ENCODE results near the gene CCZ1B.
A peak's percentile ranks its signal among the peaks of the same experiment; 100 is the strongest.
"Not testable (repeated sequence)": the region's sequence is repeated elsewhere in the genome, so short reads cannot be mapped to it uniquely, and the experiment has no call there.

The CCZ1B gene

GRCh38 chr7:6825236-6826125 is 594 bp downstream of the CCZ1B start:
- not testable (repeated sequence) for H3K27me3 ChIP-seq (ENCODE audit: insufficient read depth, low read depth); H3K36me3 ChIP-seq (ENCODE audit: insufficient read depth); H3K27ac ChIP-seq; H3K4me1 ChIP-seq (ENCODE audit: low read depth, poor library complexity, severe bottlenecking); H4K20me1 ChIP-seq (ENCODE audit: insufficient read depth); H3K79me2 ChIP-seq (ENCODE audit: insufficient read depth, low read depth); H3K9ac ChIP-seq; H2AFZ ChIP-seq (ENCODE audit: low read depth); H3K4me3 ChIP-seq (IDR thresholded peaks at IDR 0.05; ENCODE audit: insufficient read depth, low read depth, low read length)
- H3K4me2 ChIP-seq = peak overlapping the region; percentile 45; the same call in 1 of the 2 replicates

- not testable (repeated sequence) for H4K20me1 ChIP-seq (ENCODE audit: insufficient read depth); H3K4me3 ChIP-seq (IDR thresholded peaks at IDR 0.05; ENCODE audit: insufficient read depth, low read depth, low read length); H3K4me2 ChIP-seq; H3K36me3 ChIP-seq (ENCODE audit: insufficient read depth); H3K9ac ChIP-seq; H3K27ac ChIP-seq; H3K27me3 ChIP-seq (ENCODE audit: insufficient read depth, low read depth); H3K79me2 ChIP-seq (ENCODE audit: insufficient read depth, low read depth); H2AFZ ChIP-seq (ENCODE audit: low read depth); H3K4me1 ChIP-seq (ENCODE audit: low read depth, poor library complexity, severe bottlenecking)
Observed at GRCh38 chr7:6821622-6822021, 4.5 kb downstream of the CCZ1B start.

DNA sequence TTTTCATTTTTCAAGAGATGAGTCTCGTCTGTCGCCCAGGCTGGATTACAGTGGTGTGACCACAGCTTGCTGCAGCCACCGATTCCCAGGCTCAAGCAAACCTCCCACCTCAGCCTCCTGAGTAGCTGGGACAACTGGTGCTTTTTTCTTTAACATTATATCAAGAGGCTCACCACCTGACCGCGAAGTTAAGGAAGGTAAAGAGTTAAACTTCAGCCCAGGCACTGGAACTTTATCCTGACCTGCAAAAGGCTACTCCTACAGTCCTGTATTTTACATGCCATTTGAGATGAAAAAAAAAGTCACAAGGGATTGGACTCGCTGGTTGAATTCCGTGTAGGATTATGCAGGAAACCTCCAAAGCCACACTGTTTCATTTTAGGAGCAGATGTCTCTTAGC is 10.6 kb downstream of the CCZ1B start:
- H4K20me1 ChIP-seq (ENCODE audit: insufficient read depth); H2AFZ ChIP-seq (ENCODE audit: low read depth); H3K79me2 ChIP-seq (ENCODE audit: insufficient read depth, low read depth); H3K4me3 ChIP-seq (IDR thresholded peaks at IDR 0.05; ENCODE audit: insufficient read depth, low read depth, low read length); H3K4me1 ChIP-seq (ENCODE audit: low read depth, poor library complexity, severe bottlenecking); H3K36me3 ChIP-seq (ENCODE audit: insufficient read depth); H3K27me3 ChIP-seq (ENCODE audit: insufficient read depth, low read depth); H3K27ac ChIP-seq; H3K4me2 ChIP-seq; H3K9ac ChIP-seq: not testable (repeated sequence)

- not testable (repeated sequence) for H3K4me2 ChIP-seq; H3K4me3 ChIP-seq (IDR thresholded peaks at IDR 0.05; ENCODE audit: insufficient read depth, low read depth, low read length); H3K36me3 ChIP-seq (ENCODE audit: insufficient read depth); H4K20me1 ChIP-seq (ENCODE audit: insufficient read depth); H3K9ac ChIP-seq; H2AFZ ChIP-seq (ENCODE audit: low read depth); H3K4me1 ChIP-seq (ENCODE audit: low read depth, poor library complexity, severe bottlenecking); H3K27me3 ChIP-seq (ENCODE audit: insufficient read depth, low read depth); H3K27ac ChIP-seq; H3K79me2 ChIP-seq (ENCODE audit: insufficient read depth, low read depth)
Observed at GRCh38 chr7:6813011-6813410, 13.1 kb downstream of the CCZ1B start.

- H3K27me3 ChIP-seq (ENCODE audit: insufficient read depth, low read depth); H3K27ac ChIP-seq; H3K4me1 ChIP-seq (ENCODE audit: low read depth, poor library complexity, severe bottlenecking); H3K4me2 ChIP-seq; H3K4me3 ChIP-seq (IDR thresholded peaks at IDR 0.05; ENCODE audit: insufficient read depth, low read depth, low read length); H4K20me1 ChIP-seq (ENCODE audit: insufficient read depth); H3K79me2 ChIP-seq (ENCODE audit: insufficient read depth, low read depth); H3K9ac ChIP-seq; H2AFZ ChIP-seq (ENCODE audit: low read depth); H3K36me3 ChIP-seq (ENCODE audit: insufficient read depth): not testable (repeated sequence)
Observed at GRCh38 chr7:6807959-6808358, 18.1 kb downstream of the CCZ1B start.

DNA sequence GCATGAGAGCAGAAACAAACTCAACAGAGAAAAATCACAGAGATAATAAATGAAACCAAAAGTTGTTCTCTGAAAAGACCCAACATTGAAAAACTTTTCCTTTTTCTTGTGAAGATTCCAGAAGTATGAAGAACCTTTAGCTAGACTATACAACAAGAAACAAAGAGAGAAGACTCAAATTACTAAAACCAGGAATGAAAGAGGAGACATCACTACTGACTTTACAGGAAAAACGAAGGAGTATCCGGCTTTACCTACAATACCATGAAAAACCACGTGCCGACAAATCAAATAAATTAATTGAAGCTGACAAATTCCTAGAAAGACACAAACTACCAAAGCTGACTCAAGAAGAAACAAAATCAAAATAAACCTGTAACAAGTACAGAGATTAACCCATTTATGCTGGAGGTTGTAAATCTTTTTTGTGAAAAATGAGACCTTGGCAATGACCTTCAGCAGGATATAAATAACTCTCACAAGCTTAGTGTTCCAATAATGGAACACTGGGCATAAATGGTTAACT is 18.6 kb downstream of the CCZ1B start:
- H3K4me2 ChIP-seq; H3K27me3 ChIP-seq (ENCODE audit: insufficient read depth, low read depth); H3K9ac ChIP-seq; H3K79me2 ChIP-seq (ENCODE audit: insufficient read depth, low read depth); H4K20me1 ChIP-seq (ENCODE audit: insufficient read depth); H3K4me3 ChIP-seq (IDR thresholded peaks at IDR 0.05; ENCODE audit: insufficient read depth, low read depth, low read length); H2AFZ ChIP-seq (ENCODE audit: low read depth); H3K4me1 ChIP-seq (ENCODE audit: low read depth, poor library complexity, severe bottlenecking); H3K27ac ChIP-seq; H3K36me3 ChIP-seq (ENCODE audit: insufficient read depth): not testable (repeated sequence)

GRCh38 chr7:6800331-6800730 is 25.7 kb downstream of the CCZ1B start:
- H3K4me3 ChIP-seq (IDR thresholded peaks at IDR 0.05; ENCODE audit: insufficient read depth, low read depth, low read length); H4K20me1 ChIP-seq (ENCODE audit: insufficient read depth); H3K36me3 ChIP-seq (ENCODE audit: insufficient read depth): not testable (repeated sequence)

GRCh38 chr7:6799887-6800286 is 26.2 kb downstream of the CCZ1B start:
- not testable (repeated sequence) for H4K20me1 ChIP-seq (ENCODE audit: insufficient read depth); H3K36me3 ChIP-seq (ENCODE audit: insufficient read depth); H3K27me3 ChIP-seq (ENCODE audit: insufficient read depth, low read depth); H3K4me3 ChIP-seq (IDR thresholded peaks at IDR 0.05; ENCODE audit: insufficient read depth, low read depth, low read length); H2AFZ ChIP-seq (ENCODE audit: low read depth); H3K27ac ChIP-seq; H3K9ac ChIP-seq; H3K79me2 ChIP-seq (ENCODE audit: insufficient read depth, low read depth); H3K4me2 ChIP-seq; H3K4me1 ChIP-seq (ENCODE audit: low read depth, poor library complexity, severe bottlenecking)

More at GRCh38 chr7:6800331-6800730, 25.7 kb downstream of the CCZ1B start:
- not testable (repeated sequence) for H3K4me1 ChIP-seq (ENCODE audit: low read depth, poor library complexity, severe bottlenecking); H3K79me2 ChIP-seq (ENCODE audit: insufficient read depth, low read depth); H3K27me3 ChIP-seq (ENCODE audit: insufficient read depth, low read depth); H3K4me2 ChIP-seq; H2AFZ ChIP-seq (ENCODE audit: low read depth); H3K27ac ChIP-seq; H3K9ac ChIP-seq

- not testable (repeated sequence) for H3K27me3 ChIP-seq (ENCODE audit: insufficient read depth, low read depth); H2AFZ ChIP-seq (ENCODE audit: low read depth); H3K27ac ChIP-seq; H4K20me1 ChIP-seq (ENCODE audit: insufficient read depth); H3K9ac ChIP-seq; H3K4me2 ChIP-seq; H3K4me3 ChIP-seq (IDR thresholded peaks at IDR 0.05; ENCODE audit: insufficient read depth, low read depth, low read length); H3K36me3 ChIP-seq (ENCODE audit: insufficient read depth); H3K79me2 ChIP-seq (ENCODE audit: insufficient read depth, low read depth); H3K4me1 ChIP-seq (ENCODE audit: low read depth, poor library complexity, severe bottlenecking)
Observed at GRCh38 chr7:6798047-6798446, 28.0 kb downstream of the CCZ1B start.

DNA sequence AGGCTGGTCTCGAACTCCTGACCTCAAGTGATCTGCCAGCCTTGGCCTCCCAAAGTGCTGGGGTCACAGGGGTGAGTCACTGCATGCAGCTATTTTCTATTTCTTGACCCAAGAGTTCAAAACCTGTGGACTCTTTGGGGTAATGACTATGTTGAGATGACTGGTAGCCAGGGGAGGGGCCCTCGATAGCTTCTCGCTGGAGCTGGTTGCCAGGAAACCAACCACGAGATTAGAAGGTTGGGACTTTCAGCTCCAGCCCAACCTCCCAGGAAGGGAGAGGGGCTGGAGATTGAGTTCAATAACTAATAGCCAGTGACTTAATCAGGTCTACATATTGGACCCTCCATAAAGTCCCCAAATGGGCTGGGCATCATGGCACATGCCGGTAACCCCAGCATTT is 28.9 kb downstream of the CCZ1B start:
- not testable (repeated sequence) for H4K20me1 ChIP-seq (ENCODE audit: insufficient read depth); H3K79me2 ChIP-seq (ENCODE audit: insufficient read depth, low read depth); H3K36me3 ChIP-seq (ENCODE audit: insufficient read depth); H3K4me3 ChIP-seq (IDR thresholded peaks at IDR 0.05; ENCODE audit: insufficient read depth, low read depth, low read length); H2AFZ ChIP-seq (ENCODE audit: low read depth); H3K4me1 ChIP-seq (ENCODE audit: low read depth, poor library complexity, severe bottlenecking); H3K4me2 ChIP-seq; H3K27ac ChIP-seq; H3K9ac ChIP-seq; H3K27me3 ChIP-seq (ENCODE audit: insufficient read depth, low read depth)
